ENCODE data around the gene CACNA1C. TPM values are rescaled to one million over a fixed set of nuclear protein-coding genes. Genes with fewer than 3 reads are reported as not detected.

Gene CACNA1C
- total RNA-seq, 2 experiments from 2014 or later: 0.69 to 1.4 TPM

- intact Hi-C loops (cut with micrococcal nuclease; ENCODE audit: unreplicated experiment): no loop called here
- no peak overlapping the region for H3K27ac ChIP-seq (ENCODE audit: low read depth, low read length, poor library complexity, severe bottlenecking)
- no peak for TF ChIP-seq EZH2phosphoT487 (IDR thresholded peaks at IDR 0.05; ENCODE audit: borderline replicate concordance, low read depth, low read length)
- H3K4me3 ChIP-seq (ENCODE audit: low read depth, low read length, poor library complexity, severe bottlenecking): no peak overlapping the region
- POLR2A ChIA-PET: no interaction called here
- no peak overlapping the region for H3K4me2 ChIP-seq (ENCODE audit: low read length)
- no peaks in the 10 kb centered on the region for H3K79me2 ChIP-seq (ENCODE audit: insufficient read depth, low read depth, low read length)
- no peaks in the 10 kb centered on the region for H3K4me1 ChIP-seq (ENCODE audit: insufficient read depth, low read length, poor library complexity, severe bottlenecking)
- H2AFZ ChIP-seq (ENCODE audit: low read length): no peak overlapping the region
- CTCF ChIA-PET (ENCODE audit: unreplicated experiment): no interaction called here
- no peak for DNase-seq (ENCODE audit: low spot score)
- H3K9me2 ChIP-seq (ENCODE audit: insufficient read depth, low read length): no peaks in the 10 kb centered on the region
- no peaks in the 10 kb centered on the region for H3K36me3 ChIP-seq (ENCODE audit: insufficient read depth, low read length)
- H4K20me1 ChIP-seq (ENCODE audit: insufficient read depth, low read length): no peaks in the 10 kb centered on the region
- BruUV-seq (replicated peaks): no TSS peak
- no peaks in the 10 kb centered on the region for H3K9me3 ChIP-seq (ENCODE audit: low read length)
These were observed 282.3 kb downstream of the CACNA1C start for GRCh38 chr12:2335109-2335508.

GRCh38 chr12:2335513-2335912 is 282.7 kb downstream of the CACNA1C start:
- H2AFZ ChIP-seq (ENCODE audit: low read length): no peak overlapping the region
- no peak overlapping the region for H3K4me2 ChIP-seq (ENCODE audit: low read length)
- H3K27ac ChIP-seq (ENCODE audit: low read depth, low read length, poor library complexity, severe bottlenecking): no peak overlapping the region
- H3K9me2 ChIP-seq (ENCODE audit: insufficient read depth, low read length): no peaks in the 10 kb centered on the region
- no peaks in the 10 kb centered on the region for H3K4me1 ChIP-seq (ENCODE audit: insufficient read depth, low read length, poor library complexity, severe bottlenecking)
- TF ChIP-seq, protein P1, sequence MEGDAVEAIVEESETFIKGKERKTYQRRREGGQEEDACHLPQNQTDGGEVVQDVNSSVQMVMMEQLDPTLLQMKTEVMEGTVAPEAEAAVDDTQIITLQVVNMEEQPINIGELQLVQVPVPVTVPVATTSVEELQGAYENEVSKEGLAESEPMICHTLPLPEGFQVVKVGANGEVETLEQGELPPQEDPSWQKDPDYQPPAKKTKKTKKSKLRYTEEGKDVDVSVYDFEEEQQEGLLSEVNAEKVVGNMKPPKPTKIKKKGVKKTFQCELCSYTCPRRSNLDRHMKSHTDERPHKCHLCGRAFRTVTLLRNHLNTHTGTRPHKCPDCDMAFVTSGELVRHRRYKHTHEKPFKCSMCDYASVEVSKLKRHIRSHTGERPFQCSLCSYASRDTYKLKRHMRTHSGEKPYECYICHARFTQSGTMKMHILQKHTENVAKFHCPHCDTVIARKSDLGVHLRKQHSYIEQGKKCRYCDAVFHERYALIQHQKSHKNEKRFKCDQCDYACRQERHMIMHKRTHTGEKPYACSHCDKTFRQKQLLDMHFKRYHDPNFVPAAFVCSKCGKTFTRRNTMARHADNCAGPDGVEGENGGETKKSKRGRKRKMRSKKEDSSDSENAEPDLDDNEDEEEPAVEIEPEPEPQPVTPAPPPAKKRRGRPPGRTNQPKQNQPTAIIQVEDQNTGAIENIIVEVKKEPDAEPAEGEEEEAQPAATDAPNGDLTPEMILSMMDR (conservative IDR thresholded peaks at IDR 0.05; ENCODE audit: low read length): no peak
- TF ChIP-seq EZH2phosphoT487 (IDR thresholded peaks at IDR 0.05; ENCODE audit: borderline replicate concordance, low read depth, low read length): no peak
- DNase-seq (ENCODE audit: low spot score): no peak
- POLR2A ChIA-PET: no interaction called here
- no TSS peak for BruUV-seq (replicated peaks)
- no peaks in the 10 kb centered on the region for H3K9me3 ChIP-seq (ENCODE audit: low read length)
- intact Hi-C loops (cut with micrococcal nuclease; ENCODE audit: unreplicated experiment): no loop called here
- no peaks in the 10 kb centered on the region for H4K20me1 ChIP-seq (ENCODE audit: insufficient read depth, low read length)
- no peaks in the 10 kb centered on the region for H3K79me2 ChIP-seq (ENCODE audit: insufficient read depth, low read depth, low read length)
- CTCF ChIA-PET (ENCODE audit: unreplicated experiment): no interaction called here
- no peaks in the 10 kb centered on the region for H3K36me3 ChIP-seq (ENCODE audit: insufficient read depth, low read length)
- no peak overlapping the region for H3K4me3 ChIP-seq (ENCODE audit: low read depth, low read length, poor library complexity, severe bottlenecking)

DNA sequence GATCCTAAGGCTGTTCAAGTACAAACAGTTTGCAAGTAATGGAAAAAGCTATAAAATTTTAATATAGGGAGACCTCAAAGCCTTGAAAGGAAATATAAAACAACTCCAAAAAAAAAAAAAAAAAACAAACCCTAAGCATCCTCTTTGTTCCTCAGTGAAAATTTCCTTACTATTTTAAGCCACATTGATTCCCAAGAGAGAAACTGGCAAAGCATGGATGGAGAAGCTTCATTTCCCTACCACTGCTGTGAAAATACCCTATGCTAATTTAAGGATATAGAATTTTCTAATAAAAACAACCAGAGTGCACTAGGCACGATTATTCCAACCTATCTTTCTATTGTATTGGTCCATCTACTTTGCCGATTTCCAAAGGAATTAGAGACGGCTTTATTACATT is 283.1 kb downstream of the CACNA1C start:
- H3K4me2 ChIP-seq (ENCODE audit: low read length): no peak overlapping the region
- ChIA-PET CTCF (ENCODE audit: unreplicated experiment) (no interaction called here), POLR2A (interaction anchor here (0.7 kb wide), 1 partner anchor 901 kb away, joined by 4 read pairs; no protein-coding TSS in a partner anchor)

More for the DNA sequence above, 283.1 kb downstream of the CACNA1C start:
- no peaks in the 10 kb centered on the region for H3K79me2 ChIP-seq (ENCODE audit: insufficient read depth, low read depth, low read length)
- no peaks in the 10 kb centered on the region for H3K36me3 ChIP-seq (ENCODE audit: insufficient read depth, low read length)
- H4K20me1 ChIP-seq (ENCODE audit: insufficient read depth, low read length): no peaks in the 10 kb centered on the region
- no peaks in the 10 kb centered on the region for H3K4me1 ChIP-seq (ENCODE audit: insufficient read depth, low read length, poor library complexity, severe bottlenecking)
- no peak for TF ChIP-seq EZH2phosphoT487 (IDR thresholded peaks at IDR 0.05; ENCODE audit: borderline replicate concordance, low read depth, low read length)
- TF ChIP-seq, protein P1 (conservative IDR thresholded peaks at IDR 0.05; ENCODE audit: low read length): no peak
- intact Hi-C loops (cut with micrococcal nuclease; ENCODE audit: unreplicated experiment): no loop called here
- H3K9me3 ChIP-seq (ENCODE audit: low read length): no peaks in the 10 kb centered on the region
- H2AFZ ChIP-seq (ENCODE audit: low read length): no peak overlapping the region
- H3K4me3 ChIP-seq (ENCODE audit: low read depth, low read length, poor library complexity, severe bottlenecking): no peak overlapping the region
- no TSS peak for BruUV-seq (replicated peaks)
- H3K9me2 ChIP-seq (ENCODE audit: insufficient read depth, low read length): no peaks in the 10 kb centered on the region
- no peak overlapping the region for H3K27ac ChIP-seq (ENCODE audit: low read depth, low read length, poor library complexity, severe bottlenecking)
- no peak for DNase-seq (ENCODE audit: low spot score)
